Glutamatergic neuron (in vitro differentiated cells): Measurements from ENCODE around the gene SUB1. TPM values are rescaled to one million over a fixed set of nuclear protein-coding genes. Genes with fewer than 3 reads are reported as not detected.
"Not testable (repeated sequence)": the region's sequence is repeated elsewhere in the genome, so short reads cannot be mapped to it uniquely, and the experiment has no call there.

Experiments
- DNase-seq: peaks from one replicate; pipeline ENCODE4 v3.0.0; 2022
- H3K27ac Mint-ChIP-seq: one replicate; pipeline ENCODE4 v1.8.0; 2020; ENCODE audit warnings: mild to moderate bottlenecking, mixed read lengths, inconsistent platforms; ENCODE audit not compliant: unreplicated experiment
- H3K27me3 Mint-ChIP-seq: one replicate; pipeline ENCODE4 v1.8.0; 2020; ENCODE audit warnings: mild to moderate bottlenecking, moderate library complexity, mixed read lengths, inconsistent platforms; ENCODE audit not compliant: unreplicated experiment
- H3K36me3 Mint-ChIP-seq: one replicate; pipeline ENCODE4 v1.8.0; 2020; ENCODE audit warnings: mild to moderate bottlenecking, mixed read lengths, inconsistent platforms; ENCODE audit not compliant: unreplicated experiment
- H3K4me1 Mint-ChIP-seq: one replicate; pipeline ENCODE4 v1.8.0; 2020; ENCODE audit warnings: mild to moderate bottlenecking, low read depth, mixed read lengths, inconsistent platforms; ENCODE audit not compliant: unreplicated experiment
- H3K4me3 Mint-ChIP-seq: one replicate; pipeline ENCODE4 v1.8.0; 2020; ENCODE audit warnings: mild to moderate bottlenecking, mixed read lengths, inconsistent platforms; ENCODE audit not compliant: unreplicated experiment
- H3K9me3 Mint-ChIP-seq: one replicate; pipeline ENCODE4 v1.8.0; 2020; ENCODE audit warnings: mild to moderate bottlenecking, moderate library complexity, mixed read lengths, inconsistent platforms; ENCODE audit not compliant: unreplicated experiment
- total RNA-seq: library from RNA; stranded (reverse); fragmentation: NEBNext Ultra II Directional; extraction: Animal tissue kit (Norgen Biotek cat#: 25700); gene quantifications from one replicate; pipeline ENCODE4 v1.2.1, GENCODE V29; 2021; ENCODE audit not compliant: unreplicated experiment
- TF ChIP-seq, protein P1 (sequence below): fragments of 200-600 bp; sonication (generic); IDR thresholded peaks from one replicate; pipeline ENCODE4 v1.5.0; 2021; ENCODE audit not compliant: partially characterized antibody, unreplicated experiment

The SUB1 gene
- total RNA-seq, 1 donor from 2014 or later: 172 TPM

GRCh38 chr5:32551194-32551593, 34.2 kb upstream of the SUB1 start:
- no peaks in the 10 kb centered on the region for H3K4me1 Mint-ChIP-seq
- peaks cover 1% of the 10 kb centered on the region for H3K9me3 Mint-ChIP-seq
- no peak overlapping the region for H3K27ac Mint-ChIP-seq
- peaks cover 6% of the 10 kb centered on the region for H3K36me3 Mint-ChIP-seq
- H3K4me3 Mint-ChIP-seq: no peak overlapping the region
- TF ChIP-seq, protein P1, sequence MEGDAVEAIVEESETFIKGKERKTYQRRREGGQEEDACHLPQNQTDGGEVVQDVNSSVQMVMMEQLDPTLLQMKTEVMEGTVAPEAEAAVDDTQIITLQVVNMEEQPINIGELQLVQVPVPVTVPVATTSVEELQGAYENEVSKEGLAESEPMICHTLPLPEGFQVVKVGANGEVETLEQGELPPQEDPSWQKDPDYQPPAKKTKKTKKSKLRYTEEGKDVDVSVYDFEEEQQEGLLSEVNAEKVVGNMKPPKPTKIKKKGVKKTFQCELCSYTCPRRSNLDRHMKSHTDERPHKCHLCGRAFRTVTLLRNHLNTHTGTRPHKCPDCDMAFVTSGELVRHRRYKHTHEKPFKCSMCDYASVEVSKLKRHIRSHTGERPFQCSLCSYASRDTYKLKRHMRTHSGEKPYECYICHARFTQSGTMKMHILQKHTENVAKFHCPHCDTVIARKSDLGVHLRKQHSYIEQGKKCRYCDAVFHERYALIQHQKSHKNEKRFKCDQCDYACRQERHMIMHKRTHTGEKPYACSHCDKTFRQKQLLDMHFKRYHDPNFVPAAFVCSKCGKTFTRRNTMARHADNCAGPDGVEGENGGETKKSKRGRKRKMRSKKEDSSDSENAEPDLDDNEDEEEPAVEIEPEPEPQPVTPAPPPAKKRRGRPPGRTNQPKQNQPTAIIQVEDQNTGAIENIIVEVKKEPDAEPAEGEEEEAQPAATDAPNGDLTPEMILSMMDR: no peak
- H3K27me3 Mint-ChIP-seq: no peaks in the 10 kb centered on the region
- no peak for DNase-seq

GRCh38 chr5:32551865-32552264, 33.5 kb upstream of the SUB1 start:
- no peak overlapping the region for H3K27ac Mint-ChIP-seq
- peaks cover 6% of the 10 kb centered on the region for H3K36me3 Mint-ChIP-seq
- no peaks in the 10 kb centered on the region for H3K4me1 Mint-ChIP-seq
- H3K4me3 Mint-ChIP-seq: no peak overlapping the region
- H3K9me3 Mint-ChIP-seq: peaks cover 1% of the 10 kb centered on the region
- TF ChIP-seq, protein P1: no peak
- no peak for DNase-seq
- no peaks in the 10 kb centered on the region for H3K27me3 Mint-ChIP-seq

- not testable (repeated sequence) for H3K27me3 Mint-ChIP-seq, DNase-seq, H3K9me3 Mint-ChIP-seq, H3K36me3 Mint-ChIP-seq, H3K4me1 Mint-ChIP-seq, H3K4me3 Mint-ChIP-seq, H3K27ac Mint-ChIP-seq
Observed at GRCh38 chr5:32552491-32552890, 32.9 kb upstream of the SUB1 start.

DNA sequence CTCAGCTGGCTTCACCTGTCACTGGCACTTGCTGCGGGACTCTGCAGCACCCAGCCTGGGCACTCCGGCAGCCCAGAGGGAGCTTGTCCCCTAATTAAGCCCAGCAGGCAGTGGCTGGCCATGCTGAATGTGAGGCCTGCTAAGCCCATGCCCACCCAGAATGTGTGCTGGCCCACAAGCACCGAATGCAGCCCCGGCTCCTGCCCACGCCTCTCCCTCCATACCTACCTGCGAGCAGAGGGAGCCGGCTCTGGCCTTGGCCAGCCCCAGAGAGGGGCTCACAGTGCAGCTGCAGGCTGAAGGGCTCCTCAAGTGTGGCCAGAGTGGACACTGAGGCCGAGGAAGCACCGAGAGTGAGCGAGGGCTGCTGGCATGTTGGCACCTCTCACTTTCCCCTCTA, 32.4 kb upstream of the SUB1 start:
- Mint-ChIP-seq H3K9me3 (peaks cover 1% of the 10 kb centered on the region), H3K4me1 (no peaks in the 10 kb centered on the region), H3K27ac (no peak overlapping the region), H3K4me3 (no peak overlapping the region), H3K36me3 (no peaks in the 10 kb centered on the region), H3K27me3 (no peaks in the 10 kb centered on the region)
- no peak for DNase-seq
- TF ChIP-seq, protein P1: no peak

- H3K4me3 Mint-ChIP-seq, H3K36me3 Mint-ChIP-seq, DNase-seq, H3K27ac Mint-ChIP-seq, H3K9me3 Mint-ChIP-seq, H3K27me3 Mint-ChIP-seq, H3K4me1 Mint-ChIP-seq: not testable (repeated sequence)
Observed at GRCh38 chr5:32554181-32554780, 31.1 kb upstream of the SUB1 start.

DNA sequence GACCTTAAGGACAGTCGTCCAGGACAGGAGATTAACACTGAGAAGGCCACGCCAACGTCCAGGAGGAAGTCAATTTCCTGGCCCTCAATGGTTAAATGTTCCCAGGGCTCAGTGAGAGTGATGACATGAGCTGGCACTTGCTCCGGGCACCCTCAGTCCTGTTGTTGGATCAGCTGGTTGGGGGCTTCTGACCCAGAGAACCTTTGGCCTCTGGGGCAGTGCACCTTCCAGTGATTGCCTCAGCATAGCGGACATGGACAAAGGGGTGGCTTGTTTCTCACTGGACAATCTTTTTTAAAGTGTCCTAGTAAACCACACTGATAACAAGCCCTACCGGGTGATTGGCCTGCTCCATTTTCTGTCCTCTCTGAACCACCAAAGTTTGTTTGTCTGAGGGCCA, 28.8 kb upstream of the SUB1 start:
- H3K9me3 Mint-ChIP-seq, DNase-seq, H3K4me3 Mint-ChIP-seq, H3K27ac Mint-ChIP-seq, H3K4me1 Mint-ChIP-seq, H3K27me3 Mint-ChIP-seq, H3K36me3 Mint-ChIP-seq: not testable (repeated sequence)
